Memory B cell (primary cell): ENCODE results near the gene ORC3.
"Not testable (repeated sequence)": the region's sequence is repeated elsewhere in the genome, so short reads cannot be mapped to it uniquely, and the experiment has no call there.

Source experiments
- ATAC-seq: fragments of 150-1000 bp; cut with Tn5 transposase; 2 replicates; pipeline ENCODE4 v1.10.0; 2021; ENCODE audit warnings: low read depth, mild to moderate bottlenecking, moderate library complexity
- DNase-seq, 2 donors: peaks; one replicate each; pipeline ENCODE4 v3.0.0; 2022; ENCODE audit warnings: low spot score in 2 of 2
- H3K27ac Mint-ChIP-seq: one replicate; pipeline ENCODE4 v1.8.0; 2022; ENCODE audit warnings: mild to moderate bottlenecking, moderate library complexity, mixed read lengths
- H3K27me3 Mint-ChIP-seq: one replicate; pipeline ENCODE4 v1.8.0; 2022; ENCODE audit warnings: mixed read lengths
- H3K36me3 Mint-ChIP-seq: one replicate; pipeline ENCODE4 v1.8.0; 2022; ENCODE audit warnings: mild to moderate bottlenecking, mixed read lengths
- H3K4me1 Mint-ChIP-seq: one replicate; pipeline ENCODE4 v1.8.0; 2022; ENCODE audit warnings: mixed read lengths
- H3K4me3 Mint-ChIP-seq: one replicate; pipeline ENCODE4 v1.8.0; 2022; ENCODE audit warnings: mild to moderate bottlenecking, moderate library complexity, mixed read lengths
- H3K9me3 Mint-ChIP-seq: one replicate; pipeline ENCODE4 v1.8.0; 2022; ENCODE audit warnings: mixed read lengths

ORC3 gene

DNA sequence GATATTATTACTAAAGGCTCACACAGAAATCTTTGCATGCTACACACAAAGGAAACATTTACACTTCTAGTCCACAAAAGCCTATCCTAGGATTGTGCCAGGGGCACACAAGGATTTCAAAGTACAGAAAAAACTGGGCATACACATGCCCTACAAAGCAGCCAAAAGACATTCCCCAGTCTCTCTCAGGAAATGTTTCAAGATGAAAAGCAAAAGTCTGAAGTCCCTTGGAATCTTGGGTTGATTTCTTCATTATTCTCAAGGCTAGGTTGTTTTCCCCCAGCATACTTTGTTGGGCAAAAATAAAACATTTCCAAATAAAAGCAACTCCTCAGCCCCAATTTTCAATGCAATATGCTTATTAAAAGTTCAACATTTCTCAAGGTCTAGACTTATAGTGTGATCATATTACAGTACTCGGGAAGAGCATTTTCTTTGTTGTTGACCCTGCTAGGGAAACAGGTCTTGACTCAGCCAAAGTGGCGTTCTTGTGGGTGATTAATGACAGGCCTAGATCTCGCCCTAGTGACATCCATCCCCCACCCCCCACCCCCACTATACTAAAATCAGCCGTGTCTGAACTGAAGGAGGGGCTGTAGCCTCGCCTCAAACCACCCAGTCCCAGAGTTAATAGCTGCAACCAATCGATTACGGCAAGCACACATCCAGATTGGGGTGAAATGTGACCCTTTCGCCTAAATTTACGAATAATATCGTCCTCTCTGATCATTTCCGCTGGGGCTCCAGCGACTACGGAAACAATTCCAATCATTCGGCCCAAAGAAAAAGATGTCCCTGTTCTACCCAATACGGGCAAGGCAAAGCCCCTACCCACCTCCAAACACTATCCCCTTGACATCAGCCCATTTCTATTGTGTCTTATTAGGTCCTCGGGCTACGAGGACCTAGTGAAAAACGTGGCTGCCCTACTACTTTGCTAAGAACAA is 110.7 kb downstream of the ORC3 start:
- DNase-seq (peak in 1 of 2 donors; percentile 20), ATAC-seq (no peak)
- Mint-ChIP-seq H3K36me3 (peaks cover 2% of the 10 kb centered on the region), H3K9me3 (no peaks in the 10 kb centered on the region), H3K4me3 (peak overlapping the region; percentile 97), H3K27ac (peak overlapping the region; percentile 94), H3K4me1 (peaks cover 23% of the 10 kb centered on the region), H3K27me3 (no peaks in the 10 kb centered on the region)

GRCh38 chr6:87701344-87701675 is 111.4 kb downstream of the ORC3 start:
- peaks cover 19% of the 10 kb centered on the region for H3K4me1 Mint-ChIP-seq
- no peaks in the 10 kb centered on the region for H3K27me3 Mint-ChIP-seq
- DNase-seq (no peak), ATAC-seq (no peak)
- peaks cover 2% of the 10 kb centered on the region for H3K36me3 Mint-ChIP-seq
- peak overlapping the region; percentile 97 for H3K4me3 Mint-ChIP-seq
- no peaks in the 10 kb centered on the region for H3K9me3 Mint-ChIP-seq
- H3K27ac Mint-ChIP-seq = peak overlapping the region; percentile 94

DNA sequence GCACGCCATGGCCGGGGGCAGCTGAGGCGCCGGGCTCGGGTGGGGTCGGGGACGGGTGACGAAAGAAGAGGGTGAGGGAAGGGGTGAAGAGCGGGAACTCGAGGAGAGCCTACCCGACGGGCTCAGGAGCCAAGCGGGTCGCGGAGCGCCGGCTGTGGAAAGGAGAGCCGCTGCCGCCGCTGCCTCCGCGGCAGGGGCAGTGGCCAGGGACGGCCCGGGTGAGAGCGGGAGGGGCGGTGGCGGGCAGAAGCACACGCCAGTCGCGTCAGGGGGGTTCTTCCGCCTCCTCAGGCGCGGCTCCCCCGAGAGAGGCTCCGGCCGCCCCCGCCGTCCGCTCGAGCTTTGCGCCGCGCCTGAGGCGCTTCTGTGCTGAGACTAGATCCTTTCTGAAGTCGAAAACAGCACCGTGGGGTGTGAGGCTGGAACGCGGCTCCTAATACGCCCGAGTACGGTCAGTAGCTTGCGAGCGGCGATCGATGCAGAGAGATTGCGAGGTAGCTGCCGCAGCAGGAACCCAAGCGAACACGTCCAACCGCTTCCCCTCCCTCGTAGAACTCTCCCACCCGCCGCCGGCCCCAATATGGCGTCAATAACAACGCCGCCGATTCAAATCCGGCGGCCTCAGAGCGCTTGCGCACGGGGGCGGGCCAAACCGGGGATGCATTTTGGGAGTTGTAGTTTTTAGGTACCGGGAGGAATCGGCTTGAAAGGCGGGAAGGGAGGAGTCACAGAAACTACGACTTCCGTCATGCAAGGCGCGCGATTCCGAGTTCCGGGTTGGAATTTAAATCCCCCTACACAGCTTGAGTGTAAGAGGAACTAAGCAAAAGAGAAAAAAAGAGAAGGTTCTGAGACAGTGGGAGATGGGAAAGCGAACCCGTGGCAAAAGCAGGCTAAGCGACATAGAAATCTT is 112.0 kb downstream of the ORC3 start, which contains the start of gene AKIRIN2:
Gene AKIRIN2, minus strand, starts transcription at position 558 of the 913 bp plus-strand sequence. Its CDS starts 549 bp downstream, at position 9.
- ATAC-seq = peak; percentile 77
- peaks cover 2% of the 10 kb centered on the region for H3K36me3 Mint-ChIP-seq
- peaks cover 19% of the 10 kb centered on the region for H3K4me1 Mint-ChIP-seq
- H3K9me3 Mint-ChIP-seq = no peaks in the 10 kb centered on the region
- no peaks in the 10 kb centered on the region for H3K27me3 Mint-ChIP-seq
- peak within 1 kb of the TSS; percentile 97 for H3K4me3 Mint-ChIP-seq
- H3K27ac Mint-ChIP-seq = peak within 1 kb of the TSS; percentile 94
- peak; percentile 95 to 98 for DNase-seq

GRCh38 chr6:87702589-87702945 is 112.6 kb downstream of the ORC3 start:
- Mint-ChIP-seq H3K27me3 (no peaks in the 10 kb centered on the region), H3K27ac (peak overlapping the region; percentile 94), H3K9me3 (no peaks in the 10 kb centered on the region), H3K36me3 (peaks cover 2% of the 10 kb centered on the region), H3K4me1 (peaks cover 18% of the 10 kb centered on the region), H3K4me3 (peak overlapping the region; percentile 97)
- DNase-seq (no peak), ATAC-seq (no peak)

DNA sequence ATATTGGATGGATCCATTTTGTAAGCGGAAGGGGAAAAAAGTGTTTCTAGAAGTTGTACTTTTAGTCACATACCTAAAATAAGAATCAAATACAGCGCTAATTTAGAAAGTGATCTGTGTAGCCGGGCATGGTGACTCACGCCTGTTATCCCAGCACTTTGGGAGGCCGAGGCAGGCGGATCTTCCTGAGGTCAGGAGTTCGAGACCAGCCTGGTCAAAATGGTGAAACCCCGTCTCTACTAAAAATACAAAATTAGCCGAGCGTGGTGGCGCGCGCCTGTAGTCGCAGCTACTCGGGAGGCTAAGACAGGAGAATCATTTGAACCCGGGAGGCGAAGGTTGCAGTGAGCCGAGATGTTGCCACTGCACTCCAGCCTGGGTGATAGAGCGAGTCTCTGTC is 113.1 kb downstream of the ORC3 start:
- H3K36me3 Mint-ChIP-seq, H3K9me3 Mint-ChIP-seq, H3K27me3 Mint-ChIP-seq, ATAC-seq, DNase-seq: not testable (repeated sequence)
- peaks cover 14% of the 10 kb centered on the region for H3K4me1 Mint-ChIP-seq
- peak overlapping the region; percentile 97 for H3K4me3 Mint-ChIP-seq
- H3K27ac Mint-ChIP-seq = peak overlapping the region; percentile 94

DNA sequence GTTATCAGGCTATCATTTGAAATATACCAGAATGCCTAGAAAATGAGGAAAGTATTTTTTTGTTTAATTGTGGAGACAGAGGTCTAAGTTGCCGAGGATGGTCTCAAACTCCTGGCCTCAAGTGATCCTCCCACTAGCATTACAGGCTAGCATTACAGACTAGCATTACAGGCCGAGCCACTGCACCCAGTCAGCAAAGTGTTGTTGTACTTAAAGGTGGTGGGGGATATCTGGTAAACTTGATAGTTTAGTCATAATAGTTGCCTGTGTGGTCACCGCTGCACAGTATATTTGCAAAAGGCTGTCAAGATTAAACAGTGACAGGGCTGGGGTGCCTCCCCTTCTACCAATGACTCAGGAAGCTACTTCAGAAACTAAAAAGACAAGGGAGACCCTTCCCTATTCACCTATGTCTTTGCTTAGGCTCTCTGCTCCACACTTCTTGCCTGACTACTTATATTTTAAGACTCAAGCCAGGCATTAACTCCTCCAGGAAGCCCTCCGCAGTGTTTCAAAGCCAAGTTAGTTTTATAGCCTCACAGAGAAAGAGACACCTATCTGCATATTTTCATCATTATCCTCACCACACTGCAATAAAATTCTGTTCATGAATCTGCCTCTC is 115.2 kb downstream of the ORC3 start:
- ATAC-seq = no peak
- no peaks in the 10 kb centered on the region for H3K9me3 Mint-ChIP-seq
- no peak for DNase-seq
- peaks cover 10% of the 10 kb centered on the region for H3K4me1 Mint-ChIP-seq
- peaks cover 2% of the 10 kb centered on the region for H3K36me3 Mint-ChIP-seq
- peak overlapping the region; percentile 2 for H3K27ac Mint-ChIP-seq
- H3K27me3 Mint-ChIP-seq = no peaks in the 10 kb centered on the region
- no peak overlapping the region for H3K4me3 Mint-ChIP-seq

DNA sequence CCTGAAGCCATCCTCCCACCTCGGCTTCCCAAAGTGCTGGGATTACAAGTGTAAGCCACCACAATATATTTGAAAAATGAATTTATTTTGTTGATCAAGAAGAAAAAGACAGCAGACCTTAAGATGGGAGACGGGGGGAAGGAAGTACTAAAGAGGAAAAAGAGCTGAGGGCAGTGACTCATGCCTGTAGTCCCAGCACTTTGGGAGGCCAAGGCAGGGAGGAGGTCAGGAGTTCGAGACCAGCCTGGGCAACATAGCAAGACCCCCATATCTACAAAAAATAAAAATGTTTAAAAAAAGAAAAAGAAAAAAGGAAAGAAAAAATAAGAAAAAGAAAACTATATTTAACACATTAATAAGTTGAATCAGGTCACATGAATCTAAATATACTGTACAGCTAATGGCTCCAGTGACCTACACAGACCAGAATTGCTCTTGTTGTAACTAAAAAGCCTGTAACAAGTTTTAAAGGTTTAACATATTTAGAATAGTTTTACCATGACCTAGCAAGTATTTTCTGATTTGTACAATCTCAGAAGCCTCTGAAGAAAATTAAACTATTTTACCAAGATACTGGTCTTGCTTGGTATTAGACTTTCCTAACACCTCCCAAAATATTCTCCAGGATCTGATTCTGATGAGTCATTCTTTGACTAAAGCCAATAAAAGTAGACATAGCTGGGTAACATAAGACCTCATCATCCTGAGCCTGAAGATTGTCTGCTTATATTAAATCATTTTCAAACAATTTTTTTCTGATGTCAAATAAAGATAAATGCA is 116.4 kb downstream of the ORC3 start:
- H3K36me3 Mint-ChIP-seq = no peaks in the 10 kb centered on the region
- H3K27me3 Mint-ChIP-seq = no peaks in the 10 kb centered on the region
- no peak for DNase-seq
- H3K27ac Mint-ChIP-seq = no peak overlapping the region
- peaks cover 10% of the 10 kb centered on the region for H3K4me1 Mint-ChIP-seq
- no peak for ATAC-seq
- no peaks in the 10 kb centered on the region for H3K9me3 Mint-ChIP-seq
- H3K4me3 Mint-ChIP-seq = no peak overlapping the region

- H3K36me3 Mint-ChIP-seq, H3K4me3 Mint-ChIP-seq, H3K4me1 Mint-ChIP-seq, DNase-seq, H3K27me3 Mint-ChIP-seq, H3K27ac Mint-ChIP-seq, ATAC-seq, H3K9me3 Mint-ChIP-seq: not testable (repeated sequence)
These were observed 118.9 kb downstream of the ORC3 start for GRCh38 chr6:87708581-87709427.

DNA sequence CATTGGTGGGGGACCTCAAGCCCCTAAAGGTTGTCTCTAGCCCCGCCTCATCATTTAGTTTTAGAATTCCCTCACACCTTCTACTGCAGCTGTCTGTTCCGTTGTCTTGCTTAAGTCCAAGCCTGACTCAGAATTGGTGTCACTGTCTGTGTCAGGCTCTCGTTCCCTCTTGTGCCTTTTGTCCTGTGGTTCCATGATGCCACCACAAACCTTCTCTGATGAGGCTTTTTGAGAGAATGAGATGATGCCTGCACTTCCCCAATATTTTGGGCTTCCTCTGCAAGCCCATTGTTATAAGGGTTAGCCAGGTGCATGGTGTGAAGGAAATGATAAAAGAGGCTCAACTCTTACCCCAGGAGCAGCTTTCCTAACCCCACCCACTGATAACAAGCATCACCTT is 120.2 kb downstream of the ORC3 start:
- H3K4me3 Mint-ChIP-seq = no peak overlapping the region
- ATAC-seq = no peak
- H3K36me3 Mint-ChIP-seq = no peaks in the 10 kb centered on the region
- no peak for DNase-seq
- H3K4me1 Mint-ChIP-seq = peaks cover 13% of the 10 kb centered on the region
- H3K27me3 Mint-ChIP-seq = no peaks in the 10 kb centered on the region
- no peak overlapping the region for H3K27ac Mint-ChIP-seq
- no peaks in the 10 kb centered on the region for H3K9me3 Mint-ChIP-seq

DNA sequence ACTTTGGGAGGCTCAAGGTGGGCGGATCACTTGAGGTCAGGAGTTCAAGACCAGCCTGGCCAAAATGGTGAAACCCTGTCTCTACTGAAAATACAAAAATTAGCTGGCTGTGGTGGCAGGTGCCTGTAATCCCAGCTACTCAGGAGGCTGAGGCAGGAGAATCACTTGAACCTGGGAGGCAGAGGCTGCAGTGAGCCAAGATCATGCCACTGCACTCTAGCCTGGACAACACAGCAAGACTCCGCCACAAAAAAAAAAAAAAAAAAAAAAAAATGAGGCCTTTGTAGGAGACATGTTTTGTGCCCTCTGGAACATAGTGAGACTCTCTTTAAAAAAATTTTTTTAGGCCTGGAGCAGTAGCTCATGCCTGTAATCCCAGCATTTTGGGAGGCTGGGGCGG is 122.8 kb downstream of the ORC3 start:
- not testable (repeated sequence) for H3K27me3 Mint-ChIP-seq, H3K36me3 Mint-ChIP-seq, H3K4me3 Mint-ChIP-seq, H3K27ac Mint-ChIP-seq, H3K9me3 Mint-ChIP-seq, DNase-seq, H3K4me1 Mint-ChIP-seq, ATAC-seq

DNA sequence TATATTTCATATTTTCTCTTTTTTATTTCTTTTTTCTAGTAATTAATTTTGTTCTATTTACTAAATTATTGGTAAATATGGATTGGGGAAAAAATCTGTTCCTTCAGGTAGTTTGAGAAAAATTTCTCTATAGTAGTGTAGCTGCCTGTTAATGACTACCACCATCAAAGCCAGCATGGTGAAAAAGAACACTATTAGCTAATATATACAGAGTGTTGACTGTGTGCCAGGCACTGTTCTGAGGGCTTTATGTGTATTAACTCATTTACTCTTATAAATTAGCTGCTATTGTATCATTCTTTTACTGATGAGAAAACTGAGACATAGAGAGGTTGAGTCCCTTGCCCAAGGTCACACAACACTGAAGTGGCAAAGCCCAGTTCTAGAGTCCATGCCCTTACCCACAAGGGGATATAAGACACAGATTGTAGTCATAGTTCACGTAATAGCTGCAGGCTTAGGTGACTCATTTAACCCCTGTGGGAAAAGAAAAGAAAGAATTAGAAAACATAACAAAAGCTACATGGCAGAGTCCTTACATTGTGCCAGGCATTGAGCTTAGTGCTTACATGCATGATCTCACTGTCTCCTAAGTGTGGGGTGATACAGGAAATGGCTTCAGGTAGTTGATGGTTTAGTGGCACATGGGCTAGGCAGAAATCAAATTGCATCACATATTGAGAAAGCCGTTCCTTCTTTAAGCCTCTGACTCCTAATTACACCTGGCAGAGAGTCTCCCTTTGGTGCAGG is 124.3 kb downstream of the ORC3 start:
- Mint-ChIP-seq H3K9me3 (no peaks in the 10 kb centered on the region), H3K4me1 (peaks cover 10% of the 10 kb centered on the region), H3K27ac (no peak overlapping the region), H3K27me3 (no peaks in the 10 kb centered on the region), H3K36me3 (no peaks in the 10 kb centered on the region), H3K4me3 (no peak overlapping the region)
- no peak for DNase-seq
- no peak for ATAC-seq
